HG03066 (cell line): ENCODE measurements around the gene ELMO3.
A peak's percentile ranks its signal among the peaks of the same experiment; 100 is the strongest.

Experiments used
- ATAC-seq: cut with Tn5 transposase; IDR thresholded peaks from one replicate; pipeline ENCODE4 v1.9.1; 2021; ENCODE audit warnings: low read depth; ENCODE audit not compliant: unreplicated experiment

Gene ELMO3

GRCh38 chr16:67163164-67163998 lies 35.5 kb upstream of the ELMO3 start:
- ATAC-seq, result no peak

DNA sequence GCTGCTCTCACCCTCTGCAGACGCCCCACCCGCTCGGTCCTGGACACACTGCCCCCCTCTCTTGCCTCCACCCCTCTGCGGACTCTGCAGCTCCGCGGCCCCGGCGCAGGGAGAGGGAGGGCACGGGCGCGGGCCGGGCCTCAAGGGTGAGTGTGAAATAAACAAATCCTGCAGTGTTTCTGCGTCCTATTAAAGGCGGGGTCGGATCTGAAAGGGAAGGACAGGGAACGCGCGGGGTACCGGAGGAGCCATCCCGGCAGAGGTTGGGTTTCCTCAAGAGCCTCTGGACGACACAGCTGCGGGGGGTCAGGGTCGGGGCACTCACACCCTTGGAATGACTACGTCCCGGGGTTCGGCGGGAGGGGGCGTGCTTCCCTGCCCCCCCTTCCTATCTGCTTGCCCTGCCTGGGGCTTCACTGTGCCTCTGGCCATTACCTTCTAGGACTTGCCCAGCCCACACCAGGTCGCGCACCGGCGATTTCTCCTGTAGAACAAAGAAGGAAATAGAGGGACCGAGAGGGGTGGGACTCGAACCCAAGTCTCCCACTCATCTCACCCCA lies 34.9 kb upstream of the ELMO3 start:
- ATAC-seq, result no peak

- no peak for ATAC-seq
Measured at GRCh38 chr16:67164599-67165061, 34.3 kb upstream of the ELMO3 start, which contains the start of gene HSF4. HSF4 (plus strand) TSS chr16:67164745; CDS start chr16:67164812, 67 bp downstream.

GRCh38 chr16:67165121-67166078 lies 33.5 kb upstream of the ELMO3 start:
- ATAC-seq, result no peak

- ATAC-seq, result no peak
Measured at GRCh38 chr16:67166110-67166547, 32.8 kb upstream of the ELMO3 start.

- ATAC-seq, result no peak
Measured at GRCh38 chr16:67166598-67167168, 32.2 kb upstream of the ELMO3 start.

- ATAC-seq, result no peak
Measured at GRCh38 chr16:67167588-67167987, 31.3 kb upstream of the ELMO3 start.

GRCh38 chr16:67169011-67169451 lies 29.9 kb upstream of the ELMO3 start:
- ATAC-seq, result no peak

GRCh38 chr16:67169642-67170167 lies 29.2 kb upstream of the ELMO3 start:
- no peak for ATAC-seq

DNA sequence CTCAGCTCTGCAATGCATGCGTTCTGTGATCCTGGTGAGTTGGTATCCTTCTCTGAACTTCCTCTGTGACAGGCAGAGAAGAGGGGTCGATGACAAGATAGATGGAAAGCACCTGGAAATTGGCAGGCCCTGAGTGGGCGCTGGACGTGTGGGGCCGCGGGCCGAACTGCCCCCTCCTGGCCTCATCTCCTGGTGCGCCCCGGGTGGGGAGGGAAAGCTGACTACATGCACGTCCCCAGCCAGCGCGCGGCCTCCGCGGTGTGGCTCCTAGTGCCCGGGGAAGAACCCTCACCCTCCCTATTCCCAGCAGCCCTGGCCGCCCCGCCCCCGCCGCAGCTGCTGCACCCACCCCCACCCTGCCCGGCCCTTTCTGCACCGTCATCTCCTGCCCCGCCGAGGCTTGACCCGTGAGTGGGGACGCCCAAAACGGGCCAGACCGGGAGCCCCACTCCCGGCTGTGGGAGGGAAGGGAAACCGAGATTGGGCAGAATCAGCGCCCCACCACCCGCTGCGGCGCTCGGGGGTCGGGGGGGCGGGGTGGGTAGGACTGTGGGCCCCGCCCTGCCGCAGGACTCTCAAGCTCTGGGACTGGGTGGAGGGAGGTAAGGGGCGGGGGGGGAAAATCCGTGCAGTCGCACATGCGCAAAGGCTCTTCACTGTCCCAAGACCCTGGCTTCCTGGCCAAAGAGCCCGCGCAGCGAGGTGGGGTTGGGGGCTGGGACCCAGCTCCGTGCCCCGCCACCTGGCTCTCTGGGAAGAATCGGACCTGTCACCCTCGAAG lies 28.6 kb upstream of the ELMO3 start, which contains the start of gene NOL3:
Gene NOL3 (plus strand): TSS at position 371 of the 781 bp plus-strand sequence.
- ATAC-seq, result no peak

- no peak for ATAC-seq
Measured at GRCh38 chr16:67170949-67171649, 27.8 kb upstream of the ELMO3 start.

- no peak for ATAC-seq
Measured at GRCh38 chr16:67173323-67173722, 25.6 kb upstream of the ELMO3 start.

GRCh38 chr16:67173808-67174705 lies 24.9 kb upstream of the ELMO3 start:
- peak; percentile 47 for ATAC-seq

GRCh38 chr16:67174706-67175231 lies 24.2 kb upstream of the ELMO3 start:
- no peak for ATAC-seq

GRCh38 chr16:67176662-67177061 lies 22.3 kb upstream of the ELMO3 start:
- ATAC-seq, result no peak

DNA sequence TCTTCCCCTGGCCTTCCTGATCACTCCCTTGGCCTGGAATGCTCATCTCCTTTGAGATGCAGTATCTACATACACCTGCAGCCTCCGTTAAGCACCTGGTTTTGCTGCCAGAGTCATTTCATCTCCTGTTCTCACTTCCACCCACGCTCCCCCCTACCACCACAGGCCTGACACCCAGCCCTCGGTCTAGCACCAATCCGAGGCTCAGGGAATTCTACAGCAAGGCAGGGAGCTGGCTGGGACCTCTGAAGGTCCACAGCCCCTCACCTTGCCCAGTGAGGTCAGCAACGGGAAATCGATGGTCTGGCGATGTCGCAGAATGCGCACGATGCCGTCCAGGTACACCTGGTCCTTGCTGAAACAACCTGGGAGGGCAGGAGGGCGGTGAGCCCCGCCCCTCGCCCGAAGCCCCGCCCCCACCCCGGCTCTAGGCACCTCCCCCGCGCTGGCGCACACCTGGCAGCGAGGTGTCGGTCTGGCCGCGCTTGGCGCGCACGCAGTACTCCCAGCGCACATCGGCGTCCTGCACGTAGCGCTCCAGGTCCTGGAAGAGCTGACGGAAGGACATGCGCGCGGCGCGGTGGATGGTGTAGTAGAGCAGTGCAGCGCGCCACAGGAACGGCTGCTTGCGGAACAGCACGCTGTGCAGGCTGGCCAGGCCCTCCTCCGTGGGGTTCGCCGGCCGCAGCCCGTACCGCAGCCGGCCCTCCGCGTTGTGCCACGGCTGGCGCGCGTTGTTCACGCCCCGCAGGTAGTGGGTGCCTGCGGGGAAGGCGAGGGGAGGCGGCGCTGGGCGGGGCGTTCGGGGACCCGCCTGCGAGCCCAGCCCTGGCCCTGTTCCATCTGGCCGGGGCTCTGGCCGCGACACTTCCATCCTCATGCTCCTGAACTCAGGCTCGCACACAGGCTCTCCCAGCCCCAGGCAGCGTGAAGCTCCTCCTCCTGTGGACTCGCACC lies 20.9 kb upstream of the ELMO3 start:
- ATAC-seq, result no peak
